ENCODE results near the gene OLA1. TPM values are rescaled to one million over a fixed set of nuclear protein-coding genes. Genes with fewer than 3 reads are reported as not detected.

OLA1 gene
- polyA plus RNA-seq, 1 donor from 2014 or later, result 134 TPM

DNA sequence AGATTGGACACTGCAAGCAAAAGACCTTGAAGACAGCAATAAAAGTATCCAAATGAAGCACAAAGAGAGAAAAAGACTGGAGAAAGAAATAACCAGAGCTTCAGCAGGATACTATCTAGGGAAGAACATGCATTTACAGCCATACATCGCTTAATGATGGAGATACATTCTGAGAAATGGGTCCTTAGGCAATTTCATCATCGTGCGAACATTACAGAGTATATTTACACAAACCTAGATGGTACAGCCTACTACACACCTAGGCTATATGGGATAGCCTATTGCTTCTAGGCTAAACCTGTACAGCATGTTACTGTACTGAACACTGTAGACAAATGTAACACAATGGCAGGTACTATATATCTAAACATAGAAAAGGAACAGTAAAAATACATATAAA lies 11.9 kb downstream of the OLA1 start:
- Histone ChIP-seq H3K27ac (ENCODE audit: low read length) (no peak overlapping the region), H3K9ac (ENCODE audit: low read length) (no peak overlapping the region), H4K20me1 (ENCODE audit: insufficient read depth) (no peaks in the 10 kb centered on the region), H3K27me3 (ENCODE audit: insufficient read depth, low read depth, low read length) (no peaks in the 10 kb centered on the region), H3K4me3 (ENCODE audit: low read length) (no peak overlapping the region), H3K4me2 (ENCODE audit: low read length) (no peak overlapping the region), H3K9me3 (ENCODE audit: low read length) (no peaks in the 10 kb centered on the region), H3K36me3 (ENCODE audit: insufficient read depth, low read length) (no peaks in the 10 kb centered on the region), H3K79me2 (replicated peaks; ENCODE audit: insufficient read depth, low read length) (peaks cover 68% of the 10 kb centered on the region), H3K9me2 (ENCODE audit: insufficient read depth, low read length) (no peaks in the 10 kb centered on the region), H2AFZ (ENCODE audit: low read depth, low read length) (no peak overlapping the region), H3F3A (ENCODE audit: insufficient read depth, low read length, poor library complexity, severe bottlenecking) (no peaks in the 10 kb centered on the region)
- TF ChIP-seq MXI1 (conservative IDR thresholded peaks at IDR 0.05; ENCODE audit: poor library complexity, severe bottlenecking) (no peak), SMC3 (conservative IDR thresholded peaks at IDR 0.05; ENCODE audit: poor library complexity) (no peak), POLR2AphosphoS5 (IDR thresholded peaks at IDR 0.05) (no peak), EZH2 (IDR thresholded peaks at IDR 0.05; ENCODE audit: borderline replicate concordance, insufficient read depth, low read length, poor library complexity, severe bottlenecking) (no peak), EP300 (conservative IDR thresholded peaks at IDR 0.05; ENCODE audit: poor library complexity, severe bottlenecking) (no peak), RAD21 (conservative IDR thresholded peaks at IDR 0.05) (no peak), TAF1 (IDR thresholded peaks at IDR 0.05; ENCODE audit: low read depth) (no peak)
- TF ChIP-seq, protein P1, sequence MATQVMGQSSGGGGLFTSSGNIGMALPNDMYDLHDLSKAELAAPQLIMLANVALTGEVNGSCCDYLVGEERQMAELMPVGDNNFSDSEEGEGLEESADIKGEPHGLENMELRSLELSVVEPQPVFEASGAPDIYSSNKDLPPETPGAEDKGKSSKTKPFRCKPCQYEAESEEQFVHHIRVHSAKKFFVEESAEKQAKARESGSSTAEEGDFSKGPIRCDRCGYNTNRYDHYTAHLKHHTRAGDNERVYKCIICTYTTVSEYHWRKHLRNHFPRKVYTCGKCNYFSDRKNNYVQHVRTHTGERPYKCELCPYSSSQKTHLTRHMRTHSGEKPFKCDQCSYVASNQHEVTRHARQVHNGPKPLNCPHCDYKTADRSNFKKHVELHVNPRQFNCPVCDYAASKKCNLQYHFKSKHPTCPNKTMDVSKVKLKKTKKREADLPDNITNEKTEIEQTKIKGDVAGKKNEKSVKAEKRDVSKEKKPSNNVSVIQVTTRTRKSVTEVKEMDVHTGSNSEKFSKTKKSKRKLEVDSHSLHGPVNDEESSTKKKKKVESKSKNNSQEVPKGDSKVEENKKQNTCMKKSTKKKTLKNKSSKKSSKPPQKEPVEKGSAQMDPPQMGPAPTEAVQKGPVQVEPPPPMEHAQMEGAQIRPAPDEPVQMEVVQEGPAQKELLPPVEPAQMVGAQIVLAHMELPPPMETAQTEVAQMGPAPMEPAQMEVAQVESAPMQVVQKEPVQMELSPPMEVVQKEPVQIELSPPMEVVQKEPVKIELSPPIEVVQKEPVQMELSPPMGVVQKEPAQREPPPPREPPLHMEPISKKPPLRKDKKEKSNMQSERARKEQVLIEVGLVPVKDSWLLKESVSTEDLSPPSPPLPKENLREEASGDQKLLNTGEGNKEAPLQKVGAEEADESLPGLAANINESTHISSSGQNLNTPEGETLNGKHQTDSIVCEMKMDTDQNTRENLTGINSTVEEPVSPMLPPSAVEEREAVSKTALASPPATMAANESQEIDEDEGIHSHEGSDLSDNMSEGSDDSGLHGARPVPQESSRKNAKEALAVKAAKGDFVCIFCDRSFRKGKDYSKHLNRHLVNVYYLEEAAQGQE (IDR thresholded peaks at IDR 0.05; ENCODE audit: borderline replicate concordance), result no peak
- TF ChIP-seq, protein P2, sequence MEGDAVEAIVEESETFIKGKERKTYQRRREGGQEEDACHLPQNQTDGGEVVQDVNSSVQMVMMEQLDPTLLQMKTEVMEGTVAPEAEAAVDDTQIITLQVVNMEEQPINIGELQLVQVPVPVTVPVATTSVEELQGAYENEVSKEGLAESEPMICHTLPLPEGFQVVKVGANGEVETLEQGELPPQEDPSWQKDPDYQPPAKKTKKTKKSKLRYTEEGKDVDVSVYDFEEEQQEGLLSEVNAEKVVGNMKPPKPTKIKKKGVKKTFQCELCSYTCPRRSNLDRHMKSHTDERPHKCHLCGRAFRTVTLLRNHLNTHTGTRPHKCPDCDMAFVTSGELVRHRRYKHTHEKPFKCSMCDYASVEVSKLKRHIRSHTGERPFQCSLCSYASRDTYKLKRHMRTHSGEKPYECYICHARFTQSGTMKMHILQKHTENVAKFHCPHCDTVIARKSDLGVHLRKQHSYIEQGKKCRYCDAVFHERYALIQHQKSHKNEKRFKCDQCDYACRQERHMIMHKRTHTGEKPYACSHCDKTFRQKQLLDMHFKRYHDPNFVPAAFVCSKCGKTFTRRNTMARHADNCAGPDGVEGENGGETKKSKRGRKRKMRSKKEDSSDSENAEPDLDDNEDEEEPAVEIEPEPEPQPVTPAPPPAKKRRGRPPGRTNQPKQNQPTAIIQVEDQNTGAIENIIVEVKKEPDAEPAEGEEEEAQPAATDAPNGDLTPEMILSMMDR (IDR thresholded peaks at IDR 0.05; ENCODE audit: poor library complexity, severe bottlenecking), result no peak

DNA sequence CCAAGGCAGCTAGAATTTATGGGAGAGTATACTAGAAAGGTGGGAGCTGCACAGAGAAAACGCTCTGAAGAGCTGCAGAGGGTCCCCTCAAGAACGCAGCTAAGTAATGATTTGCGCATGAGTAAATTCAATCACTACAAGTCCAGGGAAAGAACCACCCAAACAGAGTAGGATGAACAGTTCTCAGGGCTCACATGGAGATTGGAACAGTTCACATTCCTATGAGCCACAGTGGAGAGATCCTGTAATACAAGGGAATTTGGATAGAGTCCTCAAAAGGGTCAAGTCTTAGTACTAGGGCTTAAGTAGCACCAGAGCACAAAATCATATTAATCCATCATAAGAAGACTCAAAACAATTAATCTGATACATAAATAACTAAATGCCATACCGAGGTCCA lies 12.7 kb downstream of the OLA1 start:
- no peak overlapping the region for H3K9ac ChIP-seq (ENCODE audit: low read length)
- peaks cover 68% of the 10 kb centered on the region for H3K79me2 ChIP-seq (replicated peaks; ENCODE audit: insufficient read depth, low read length)
- no peaks in the 10 kb centered on the region for H3K36me3 ChIP-seq (ENCODE audit: insufficient read depth, low read length)
- H3K27ac ChIP-seq (ENCODE audit: low read length), result no peak overlapping the region
- H2AFZ ChIP-seq (ENCODE audit: low read depth, low read length), result no peak overlapping the region
- no peaks in the 10 kb centered on the region for H4K20me1 ChIP-seq (ENCODE audit: insufficient read depth)
- H3K4me3 ChIP-seq (ENCODE audit: low read length), result no peak overlapping the region
- H3K9me3 ChIP-seq (ENCODE audit: low read length), result no peaks in the 10 kb centered on the region
- H3K27me3 ChIP-seq (ENCODE audit: insufficient read depth, low read depth, low read length), result no peaks in the 10 kb centered on the region
- H3F3A ChIP-seq (ENCODE audit: insufficient read depth, low read length, poor library complexity, severe bottlenecking), result no peaks in the 10 kb centered on the region
- TF ChIP-seq, protein P1 (IDR thresholded peaks at IDR 0.05; ENCODE audit: borderline replicate concordance), result no peak
- TF ChIP-seq RAD21 (conservative IDR thresholded peaks at IDR 0.05) (no peak), SMC3 (conservative IDR thresholded peaks at IDR 0.05; ENCODE audit: poor library complexity) (no peak), EZH2 (IDR thresholded peaks at IDR 0.05; ENCODE audit: borderline replicate concordance, insufficient read depth, low read length, poor library complexity, severe bottlenecking) (no peak), POLR2AphosphoS5 (IDR thresholded peaks at IDR 0.05) (no peak), EP300 (conservative IDR thresholded peaks at IDR 0.05; ENCODE audit: poor library complexity, severe bottlenecking) (no peak), MXI1 (conservative IDR thresholded peaks at IDR 0.05; ENCODE audit: poor library complexity, severe bottlenecking) (no peak), TAF1 (IDR thresholded peaks at IDR 0.05; ENCODE audit: low read depth) (no peak)
- TF ChIP-seq, protein P2 (IDR thresholded peaks at IDR 0.05; ENCODE audit: poor library complexity, severe bottlenecking), result no peak
- H3K9me2 ChIP-seq (ENCODE audit: insufficient read depth, low read length), result no peaks in the 10 kb centered on the region
- H3K4me2 ChIP-seq (ENCODE audit: low read length), result no peak overlapping the region
